ENCODE results near the gene LRRC58.

Gene LRRC58

GRCh38 chr3:120353463-120353862 lies 4.3 kb upstream of the LRRC58 start:
- no peak for DNase-seq (ENCODE audit: low read depth)
- no peak for TF ChIP-seq CTCF (conservative IDR thresholded peaks at IDR 0.05; ENCODE audit: low read length)
- H3K4me3 ChIP-seq (ENCODE audit: low read length): no peak overlapping the region

GRCh38 chr3:120352017-120352416 lies 2.9 kb upstream of the LRRC58 start:
- no peak for DNase-seq (ENCODE audit: low read depth)
- no peak overlapping the region for H3K4me3 ChIP-seq (ENCODE audit: low read length)
- no peak for TF ChIP-seq CTCF (conservative IDR thresholded peaks at IDR 0.05; ENCODE audit: low read length)

- no peak for TF ChIP-seq CTCF (conservative IDR thresholded peaks at IDR 0.05; ENCODE audit: low read length)
- peak overlapping the region; percentile 84 for H3K4me3 ChIP-seq (ENCODE audit: low read length)
- DNase-seq (ENCODE audit: low read depth): peak; percentile 56
Measured at GRCh38 chr3:120350401-120350941, 1.3 kb upstream of the LRRC58 start.

- peak overlapping the region; percentile 84 for H3K4me3 ChIP-seq (ENCODE audit: low read length)
- TF ChIP-seq CTCF (conservative IDR thresholded peaks at IDR 0.05; ENCODE audit: low read length): no peak
- no peak for DNase-seq (ENCODE audit: low read depth)
Measured at GRCh38 chr3:120349855-120350125, 636 bp upstream of the LRRC58 start.

GRCh38 chr3:120348065-120348990 lies 826 bp downstream of the LRRC58 start:
- peak; percentile 21 for DNase-seq (ENCODE audit: low read depth)
- TF ChIP-seq CTCF (conservative IDR thresholded peaks at IDR 0.05; ENCODE audit: low read length): no peak
- peak overlapping the region; percentile 84 for H3K4me3 ChIP-seq (ENCODE audit: low read length)

- no peak overlapping the region for H3K4me3 ChIP-seq (ENCODE audit: low read length)
- TF ChIP-seq CTCF (conservative IDR thresholded peaks at IDR 0.05; ENCODE audit: low read length): no peak
- DNase-seq (ENCODE audit: low read depth): peak; percentile 1
Measured at GRCh38 chr3:120344349-120344748, 4.8 kb downstream of the LRRC58 start.
